ENCODE data around the gene PER2. TPM values are rescaled to one million over a fixed set of nuclear protein-coding genes. Genes with fewer than 3 reads are reported as not detected.
A peak's percentile ranks its signal among the peaks of the same experiment; 100 is the strongest.

The PER2 gene
- total and polyA plus RNA-seq, 12 donors, result 1.4 to 19.0 (median 7.1) TPM

- DNase-seq (peak; percentile 36 to 76), ATAC-seq (peak in 7 of 8 donors; percentile 6 to 65 (median 31))
- 11 to 13% methylated on average over 65 to 71 of the region's 71 CpGs for WGBS, 2 donors
- intact Hi-C loops (cut with DNase I), result loop anchor here in 1 of 10 donors (1.0 kb wide), 1 partner anchor 22 kb away; no protein-coding TSS in a partner anchor
- Histone ChIP-seq H3K27ac (no peak overlapping the region), H3K4me3 (peak overlapping the region in 8 of 10 donors; percentile 33 to 69 (median 64)), H3K27me3 (peaks cover 0 to 50% (median 19%) of the 10 kb centered on the region in 7 donors), H3K36me3 (peaks cover 0 to 26% (median 15%) of the 10 kb centered on the region in 9 donors), H3K9me3 (no peaks in the 10 kb centered on the region), H3K4me1 (peaks cover 10 to 41% (median 31%) of the 10 kb centered on the region in 9 donors)
- no peak for TF ChIP-seq CTCF (IDR thresholded peaks at IDR 0.05)
Measured at GRCh38 chr2:238240757-238241711, 47.4 kb downstream of the PER2 start.

GRCh38 chr2:238239863-238240756 is 48.3 kb downstream of the PER2 start, which contains the start of gene HES6:
Gene HES6 (minus strand): TSS chr2:238240038. CDS start chr2:238239905, 133 bp downstream.
- H3K9me3 ChIP-seq, result no peaks in the 10 kb centered on the region
- H3K4me3 ChIP-seq, result peak within 1 kb of the TSS; percentile 44 to 69 (median 64)
- H3K4me1 ChIP-seq, result peaks cover 10 to 41% (median 33%) of the 10 kb centered on the region in 9 donors
- peaks cover 0 to 59% (median 19%) of the 10 kb centered on the region in 7 donors for H3K27me3 ChIP-seq
- H3K36me3 ChIP-seq, result peaks cover 0 to 17% (median 9%) of the 10 kb centered on the region in 9 donors
- WGBS, 2 donors, result 1% methylated on average over 83 to 105 of the region's 105 CpGs
- peak in 1 of 9 donors; percentile 36 for TF ChIP-seq CTCF (IDR thresholded peaks at IDR 0.05)
- ATAC-seq, result peak; percentile 81 to 96 (median 90)
- H3K27ac ChIP-seq, result peak within 1 kb of the TSS in 4 of 10 donors; percentile 37 to 58 (median 42)
- intact Hi-C loops (cut with DNase I), result loop anchor here in 1 of 10 donors (1.0 kb wide), 1 partner anchor 23 kb away; no protein-coding TSS in a partner anchor
- peak; percentile 89 to 90 for DNase-seq

GRCh38 chr2:238239543-238239862 is 48.9 kb downstream of the PER2 start:
- 0% methylated on average over 29 to 43 of the region's 43 CpGs for WGBS, 2 donors
- ATAC-seq, result no peak
- intact Hi-C loops (cut with DNase I), result no loop called here

More at GRCh38 chr2:238239543-238239862, 48.9 kb downstream of the PER2 start:
- peak overlapping the region; percentile 44 to 69 (median 64) for H3K4me3 ChIP-seq
- peaks cover 10 to 44% (median 33%) of the 10 kb centered on the region in 9 donors for H3K4me1 ChIP-seq
- H3K27ac ChIP-seq, result peak overlapping the region in 4 of 10 donors; percentile 37 to 58 (median 42)
- no peak for TF ChIP-seq CTCF (IDR thresholded peaks at IDR 0.05)
- H3K9me3 ChIP-seq, result no peaks in the 10 kb centered on the region
- peaks cover 0 to 60% (median 19%) of the 10 kb centered on the region in 7 donors for H3K27me3 ChIP-seq
- H3K36me3 ChIP-seq, result peaks cover 0 to 11% (median 4%) of the 10 kb centered on the region in 9 donors
- DNase-seq, result no peak
